ENCODE results near the gene COL1A1.

DNA sequence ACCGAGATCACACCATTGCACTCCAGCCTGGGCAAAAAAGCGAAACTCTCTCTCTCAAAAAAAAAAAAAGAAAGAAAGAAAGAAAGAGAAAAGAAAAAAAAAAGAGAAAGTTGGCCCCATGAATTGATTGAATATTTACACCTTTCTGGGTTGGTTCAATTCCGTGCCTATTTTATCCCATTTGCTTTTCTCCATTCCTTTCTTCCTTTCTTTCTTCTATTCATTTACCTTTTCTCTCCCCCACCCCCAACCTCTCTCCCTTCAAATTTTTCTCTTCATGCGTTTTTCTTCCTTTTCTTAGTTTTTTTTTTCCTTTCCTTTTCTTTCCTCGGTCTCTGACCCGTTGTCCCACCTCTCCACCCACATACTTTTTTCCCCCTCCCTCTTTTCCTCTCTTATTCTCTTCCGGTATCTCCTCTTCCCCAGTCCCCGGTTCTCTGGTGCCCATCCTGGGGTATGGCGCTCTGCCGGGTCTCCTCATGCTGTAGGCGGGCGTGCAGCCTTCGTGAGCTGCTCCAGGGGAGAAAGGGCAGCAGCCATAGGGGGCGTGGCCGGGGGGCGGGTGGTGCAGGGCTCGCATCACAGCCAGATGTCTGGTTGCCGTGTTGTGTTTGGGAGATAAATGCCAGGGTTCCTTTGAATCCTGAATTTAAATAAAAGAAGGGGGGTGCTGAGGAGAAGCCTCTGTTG lies 5.3 kb upstream of the COL1A1 start:
- TF ChIP-seq, protein P1, sequence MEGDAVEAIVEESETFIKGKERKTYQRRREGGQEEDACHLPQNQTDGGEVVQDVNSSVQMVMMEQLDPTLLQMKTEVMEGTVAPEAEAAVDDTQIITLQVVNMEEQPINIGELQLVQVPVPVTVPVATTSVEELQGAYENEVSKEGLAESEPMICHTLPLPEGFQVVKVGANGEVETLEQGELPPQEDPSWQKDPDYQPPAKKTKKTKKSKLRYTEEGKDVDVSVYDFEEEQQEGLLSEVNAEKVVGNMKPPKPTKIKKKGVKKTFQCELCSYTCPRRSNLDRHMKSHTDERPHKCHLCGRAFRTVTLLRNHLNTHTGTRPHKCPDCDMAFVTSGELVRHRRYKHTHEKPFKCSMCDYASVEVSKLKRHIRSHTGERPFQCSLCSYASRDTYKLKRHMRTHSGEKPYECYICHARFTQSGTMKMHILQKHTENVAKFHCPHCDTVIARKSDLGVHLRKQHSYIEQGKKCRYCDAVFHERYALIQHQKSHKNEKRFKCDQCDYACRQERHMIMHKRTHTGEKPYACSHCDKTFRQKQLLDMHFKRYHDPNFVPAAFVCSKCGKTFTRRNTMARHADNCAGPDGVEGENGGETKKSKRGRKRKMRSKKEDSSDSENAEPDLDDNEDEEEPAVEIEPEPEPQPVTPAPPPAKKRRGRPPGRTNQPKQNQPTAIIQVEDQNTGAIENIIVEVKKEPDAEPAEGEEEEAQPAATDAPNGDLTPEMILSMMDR (IDR thresholded peaks at IDR 0.05) = no peak
- TF ChIP-seq POLR2A (IDR thresholded peaks at IDR 0.05) = no peak

Data from lower leg skin (tissue), 3 donors.